ENCODE results near the gene TMEM91. TPM values are rescaled to one million over a fixed set of nuclear protein-coding genes. Genes with fewer than 3 reads are reported as not detected.
"Not testable (repeated sequence)": the region's sequence is repeated elsewhere in the genome, so short reads cannot be mapped to it uniquely, and the experiment has no call there.

The TMEM91 gene
- total RNA-seq, 1 experiment from 2014 or later, result 8.4 TPM

DNA sequence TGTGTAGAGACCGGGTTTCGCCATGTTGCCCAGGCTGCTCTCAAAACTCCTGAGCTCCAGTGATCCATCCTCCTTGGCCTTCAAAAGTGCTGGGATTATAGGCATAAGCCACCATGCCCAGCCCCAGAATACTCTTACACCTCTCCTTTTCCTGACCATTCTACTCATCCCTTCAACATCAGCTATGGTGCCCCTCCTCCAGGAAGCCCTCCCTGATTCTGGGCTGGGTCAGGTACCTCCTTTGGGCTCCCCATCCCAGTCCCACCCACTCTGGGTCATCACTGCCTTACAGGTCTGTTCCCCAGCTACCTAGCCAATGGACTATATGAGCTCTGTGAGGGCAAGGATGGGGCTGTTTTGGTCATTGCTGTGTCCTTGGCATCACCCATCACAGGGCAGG lies 32.2 kb upstream of the TMEM91 start:
- no peak for DNase-seq
- Histone ChIP-seq H3K4me3 (ENCODE audit: insufficient read depth, low read depth, low read length) (no peak overlapping the region), H3K27me3 (ENCODE audit: control insufficient read depth, insufficient read depth, low read length) (no peaks in the 10 kb centered on the region), H3K36me3 (replicated peaks; ENCODE audit: control insufficient read depth, insufficient read depth, low read length) (no peaks in the 10 kb centered on the region; the same call in 1 of the 2 replicates)

GRCh38 chr19:41346916-41347315 lies 29.4 kb upstream of the TMEM91 start:
- DNase-seq; H3K36me3 ChIP-seq (replicated peaks; ENCODE audit: control insufficient read depth, insufficient read depth, low read length); H3K4me3 ChIP-seq (ENCODE audit: insufficient read depth, low read depth, low read length): not testable (repeated sequence)
- H3K27me3 ChIP-seq (ENCODE audit: control insufficient read depth, insufficient read depth, low read length), result peaks cover 15% of the 10 kb centered on the region

GRCh38 chr19:41350735-41351338 lies 25.5 kb upstream of the TMEM91 start:
- H3K4me3 ChIP-seq (ENCODE audit: insufficient read depth, low read depth, low read length), result peak overlapping the region; percentile 79
- peak; percentile 64 for DNase-seq
- peaks cover 31% of the 10 kb centered on the region for H3K27me3 ChIP-seq (ENCODE audit: control insufficient read depth, insufficient read depth, low read length)
- no peaks in the 10 kb centered on the region for H3K36me3 ChIP-seq (replicated peaks; ENCODE audit: control insufficient read depth, insufficient read depth, low read length)

DNA sequence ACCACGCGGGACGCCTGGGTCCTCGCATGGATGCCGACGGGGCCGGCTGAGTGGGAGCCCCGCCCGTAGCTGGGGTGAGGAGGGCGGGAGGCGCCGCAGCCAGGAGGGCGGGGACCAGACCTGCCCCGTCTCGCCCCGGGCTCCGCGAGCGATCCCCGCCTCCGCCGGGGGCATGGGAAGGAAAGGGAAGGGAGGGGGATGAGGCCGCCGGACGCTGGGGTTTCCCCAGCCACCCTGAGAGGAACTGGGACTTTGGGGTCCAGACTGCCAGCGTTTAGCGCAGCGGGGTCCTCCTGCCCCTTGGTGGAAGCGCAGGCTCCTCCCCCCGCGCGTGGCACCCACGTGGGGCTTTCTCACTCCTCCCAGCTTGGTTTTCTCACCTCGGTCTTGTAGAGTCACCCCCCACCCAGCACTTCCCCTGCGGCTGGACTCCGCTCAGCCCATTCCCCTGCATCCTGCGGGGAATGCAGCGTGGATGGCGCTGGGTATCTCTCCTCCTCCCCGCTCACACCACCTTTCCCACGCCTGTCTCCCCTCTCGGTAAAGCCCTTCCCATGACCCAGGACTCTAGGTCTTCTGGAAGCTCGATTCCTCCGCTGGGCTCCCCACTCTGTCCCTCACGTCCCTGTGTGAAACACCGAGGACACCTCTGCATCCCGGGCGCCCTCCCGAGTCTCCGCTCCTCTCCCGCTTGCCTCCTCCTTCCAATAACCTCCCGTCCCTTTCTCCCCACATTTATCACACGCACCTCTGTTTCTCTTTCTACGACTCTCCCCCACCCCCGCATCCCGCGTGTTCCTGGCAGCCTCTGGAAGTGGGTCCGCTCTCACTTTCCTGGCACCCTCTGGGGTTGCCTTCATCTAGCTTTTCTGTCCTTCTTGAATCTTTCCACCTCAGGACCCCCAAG lies 24.7 kb upstream of the TMEM91 start:
- peak; percentile 92 for DNase-seq
- peak overlapping the region; percentile 79 for H3K4me3 ChIP-seq (ENCODE audit: insufficient read depth, low read depth, low read length)
- no peaks in the 10 kb centered on the region for H3K36me3 ChIP-seq (replicated peaks; ENCODE audit: control insufficient read depth, insufficient read depth, low read length)
- H3K27me3 ChIP-seq (ENCODE audit: control insufficient read depth, insufficient read depth, low read length), result peaks cover 31% of the 10 kb centered on the region

GRCh38 chr19:41352279-41352608 lies 24.1 kb upstream of the TMEM91 start:
- peaks cover 31% of the 10 kb centered on the region for H3K27me3 ChIP-seq (ENCODE audit: control insufficient read depth, insufficient read depth, low read length)
- DNase-seq, result no peak
- no peaks in the 10 kb centered on the region for H3K36me3 ChIP-seq (replicated peaks; ENCODE audit: control insufficient read depth, insufficient read depth, low read length)
- peak overlapping the region; percentile 79 for H3K4me3 ChIP-seq (ENCODE audit: insufficient read depth, low read depth, low read length)

DNA sequence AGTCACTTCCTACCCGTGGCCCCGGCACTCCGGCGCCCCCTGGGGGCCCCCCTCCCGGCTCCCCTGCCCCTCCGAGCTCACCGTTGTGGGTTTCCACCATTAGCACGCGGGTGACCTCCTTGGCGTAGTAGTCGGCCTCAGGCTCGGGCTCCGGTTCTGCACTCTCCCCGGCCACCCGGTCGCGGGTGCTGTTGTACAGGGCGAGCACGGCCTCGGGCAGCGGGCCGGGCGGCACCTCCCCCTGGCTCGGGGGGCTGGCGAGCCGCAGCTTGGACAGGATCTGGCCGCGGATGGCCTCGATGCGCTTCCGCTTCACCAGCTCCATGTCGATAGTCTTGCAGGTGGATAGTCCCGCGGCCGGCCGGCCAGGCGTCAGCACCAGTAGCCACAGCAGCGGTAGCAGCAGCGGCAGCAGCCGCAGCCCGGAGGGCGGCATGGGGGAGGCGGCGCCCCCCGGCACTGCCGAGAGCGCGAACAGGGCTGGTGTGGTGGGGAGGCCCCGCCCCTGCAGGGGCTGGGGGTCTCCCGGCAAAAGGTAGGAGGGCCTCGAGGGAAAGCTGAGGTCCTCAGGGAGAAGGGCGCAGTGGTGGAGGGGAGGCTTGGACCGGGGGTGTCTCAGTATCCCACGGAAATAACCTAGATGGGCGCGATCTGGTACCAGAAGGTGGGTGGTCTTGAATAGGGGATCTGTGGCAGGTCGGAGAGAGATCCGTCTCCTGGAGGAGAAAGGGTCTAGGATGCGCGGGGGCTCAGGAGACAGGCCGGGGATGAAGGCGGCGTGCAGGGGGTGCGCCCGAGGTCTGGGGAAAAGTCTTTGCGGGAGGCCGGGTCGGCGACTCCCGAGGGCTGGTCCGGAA lies 23.5 kb upstream of the TMEM91 start:
- DNase-seq, result peak; percentile 94
- H3K36me3 ChIP-seq (replicated peaks; ENCODE audit: control insufficient read depth, insufficient read depth, low read length), result no peaks in the 10 kb centered on the region
- peak overlapping the region; percentile 79 for H3K4me3 ChIP-seq (ENCODE audit: insufficient read depth, low read depth, low read length)
- H3K27me3 ChIP-seq (ENCODE audit: control insufficient read depth, insufficient read depth, low read length), result peaks cover 31% of the 10 kb centered on the region

DNA sequence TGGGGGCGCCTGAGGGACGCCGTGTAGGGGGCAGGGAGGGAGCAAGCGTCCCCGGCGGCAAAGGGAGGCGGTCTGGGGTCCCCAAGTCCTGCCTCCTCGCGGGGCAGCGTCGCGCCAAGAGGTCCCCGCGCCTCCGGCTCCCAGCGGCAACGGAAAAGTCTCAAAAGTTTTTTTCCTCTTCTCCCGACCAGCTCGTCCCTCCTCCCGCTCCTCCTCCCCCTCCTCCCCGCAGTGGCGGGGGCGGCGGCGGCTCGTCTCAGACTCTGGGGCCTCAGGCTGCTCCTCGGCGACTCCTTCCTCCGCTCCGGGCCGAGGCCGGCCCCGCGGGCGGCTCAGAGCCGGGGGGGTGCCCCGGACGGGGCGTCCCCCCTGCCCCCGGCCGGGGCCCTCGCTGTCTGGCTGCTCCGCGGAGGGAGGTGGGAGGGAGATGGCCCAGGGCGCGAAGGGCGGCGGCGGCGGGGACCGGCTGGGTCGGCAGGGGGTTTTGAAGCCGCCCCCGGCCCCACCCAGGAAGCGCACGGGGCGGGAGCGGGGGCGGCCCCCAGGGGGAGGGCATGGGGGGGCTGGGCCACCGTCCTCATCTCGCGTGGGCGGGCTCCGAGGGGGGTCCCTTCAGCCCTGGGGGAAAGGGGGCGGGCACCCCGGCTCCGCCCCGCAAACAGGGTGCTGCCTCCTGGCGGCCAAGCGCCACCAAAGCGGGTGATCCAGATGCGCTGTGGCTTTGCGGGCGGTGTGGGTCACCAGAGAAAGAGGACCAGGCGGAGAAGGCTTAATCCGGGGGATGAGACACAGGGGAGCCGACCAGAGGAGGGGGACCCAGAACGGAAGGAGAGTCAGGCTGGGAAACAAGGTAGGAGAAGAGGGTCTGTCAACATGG lies 22.6 kb upstream of the TMEM91 start, which contains the start of gene TGFB1:
TSS of gene TGFB1 (minus strand) at position 457 of the 877 bp plus-strand sequence. CDS start 878 bp downstream, outside the sequence.
- peak within 1 kb of the TSS; percentile 79 for H3K4me3 ChIP-seq (ENCODE audit: insufficient read depth, low read depth, low read length)
- DNase-seq, result peak; percentile 96
- H3K27me3 ChIP-seq (ENCODE audit: control insufficient read depth, insufficient read depth, low read length), result peaks cover 31% of the 10 kb centered on the region
- H3K36me3 ChIP-seq (replicated peaks; ENCODE audit: control insufficient read depth, insufficient read depth, low read length), result no peaks in the 10 kb centered on the region

- H3K27me3 ChIP-seq (ENCODE audit: control insufficient read depth, insufficient read depth, low read length), result peaks cover 31% of the 10 kb centered on the region
Measured at GRCh38 chr19:41354343-41354953, 21.9 kb upstream of the TMEM91 start.

GRCh38 chr19:41355035-41355434 lies 21.3 kb upstream of the TMEM91 start:
- no peak overlapping the region for H3K4me3 ChIP-seq (ENCODE audit: insufficient read depth, low read depth, low read length)
- H3K36me3 ChIP-seq (replicated peaks; ENCODE audit: control insufficient read depth, insufficient read depth, low read length), result no peaks in the 10 kb centered on the region
- no peak for DNase-seq
- H3K27me3 ChIP-seq (ENCODE audit: control insufficient read depth, insufficient read depth, low read length), result peaks cover 31% of the 10 kb centered on the region

More at GRCh38 chr19:41354343-41354953, 21.9 kb upstream of the TMEM91 start:
- Histone ChIP-seq H3K4me3 (ENCODE audit: insufficient read depth, low read depth, low read length) (peak overlapping the region; percentile 79; the same call in 1 of the 2 replicates), H3K36me3 (replicated peaks; ENCODE audit: control insufficient read depth, insufficient read depth, low read length) (no peaks in the 10 kb centered on the region)
- DNase-seq, result peak; percentile 46

- Histone ChIP-seq H3K27me3 (ENCODE audit: control insufficient read depth, insufficient read depth, low read length) (peaks cover 27% of the 10 kb centered on the region), H3K36me3 (replicated peaks; ENCODE audit: control insufficient read depth, insufficient read depth, low read length) (no peaks in the 10 kb centered on the region), H3K4me3 (ENCODE audit: insufficient read depth, low read depth, low read length) (no peak overlapping the region)
- no peak for DNase-seq
Measured at GRCh38 chr19:41355802-41356201, 20.5 kb upstream of the TMEM91 start.

DNA sequence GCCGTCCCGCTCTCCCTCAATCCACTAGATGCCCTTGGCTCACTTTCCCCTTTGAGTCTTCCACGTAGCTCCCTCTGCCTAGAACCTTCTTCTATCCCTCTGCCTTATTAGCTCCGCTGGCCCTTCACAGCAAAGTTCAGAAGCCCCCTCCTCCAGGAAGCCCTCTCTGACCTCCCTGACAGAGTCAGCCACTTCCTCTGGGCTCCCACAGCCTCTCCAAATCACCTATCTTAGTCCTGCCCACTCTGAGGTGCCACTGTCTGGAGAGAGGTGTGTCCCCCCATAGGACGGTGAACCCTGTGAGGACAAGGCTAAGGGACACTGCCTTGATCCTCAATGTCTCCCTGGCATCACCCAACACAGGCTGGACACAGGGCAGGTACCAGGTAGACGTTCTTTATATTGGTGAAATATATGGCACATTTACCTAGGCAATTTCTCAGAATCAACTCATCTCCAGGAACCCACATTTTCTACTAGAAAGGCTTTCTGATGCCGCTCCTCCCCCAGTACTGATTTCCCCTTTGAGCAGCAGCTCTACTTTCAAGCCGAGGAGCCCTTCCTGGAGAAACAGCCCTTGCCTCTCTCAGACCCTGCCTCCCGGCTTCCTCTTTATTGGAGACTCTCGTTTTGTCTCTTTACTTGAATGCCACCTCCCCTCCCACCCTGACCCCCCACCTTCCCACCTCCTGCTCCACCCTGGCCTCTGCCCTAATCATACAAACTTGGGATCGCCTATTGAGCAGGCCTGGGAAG lies 19.2 kb upstream of the TMEM91 start:
- no peak overlapping the region for H3K4me3 ChIP-seq (ENCODE audit: insufficient read depth, low read depth, low read length)
- no peak for DNase-seq
- peaks cover 14% of the 10 kb centered on the region for H3K27me3 ChIP-seq (ENCODE audit: control insufficient read depth, insufficient read depth, low read length)
- H3K36me3 ChIP-seq (replicated peaks; ENCODE audit: control insufficient read depth, insufficient read depth, low read length), result no peaks in the 10 kb centered on the region

DNA sequence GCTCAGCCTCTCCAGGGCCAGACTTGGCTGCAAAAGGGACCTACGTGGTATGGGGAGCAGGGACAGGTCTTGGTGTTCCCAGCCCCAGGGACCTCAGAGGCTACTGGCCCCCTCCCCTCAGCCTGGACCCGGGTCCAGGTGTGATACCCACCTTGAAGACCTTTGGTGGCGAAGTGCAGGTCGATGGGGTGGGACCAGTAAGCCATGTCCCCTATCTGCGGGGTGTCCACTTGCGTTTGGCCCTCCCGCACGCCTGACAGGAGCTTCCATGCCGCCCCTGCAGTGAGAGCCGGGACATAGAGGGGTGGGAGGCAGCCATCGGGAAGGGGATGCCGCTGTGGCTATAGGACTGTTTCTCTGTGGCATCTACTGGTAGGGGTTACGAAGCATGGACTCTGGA lies 18.6 kb upstream of the TMEM91 start:
- Histone ChIP-seq H3K27me3 (ENCODE audit: control insufficient read depth, insufficient read depth, low read length) (peaks cover 8% of the 10 kb centered on the region), H3K4me3 (ENCODE audit: insufficient read depth, low read depth, low read length) (no peak overlapping the region), H3K36me3 (replicated peaks; ENCODE audit: control insufficient read depth, insufficient read depth, low read length) (no peaks in the 10 kb centered on the region)
- DNase-seq, result peak; percentile 34

GRCh38 chr19:41359741-41360140 lies 16.6 kb upstream of the TMEM91 start:
- no peak for DNase-seq
- Histone ChIP-seq H3K36me3 (replicated peaks; ENCODE audit: control insufficient read depth, insufficient read depth, low read length) (no peaks in the 10 kb centered on the region), H3K27me3 (ENCODE audit: control insufficient read depth, insufficient read depth, low read length) (no peaks in the 10 kb centered on the region), H3K4me3 (ENCODE audit: insufficient read depth, low read depth, low read length) (no peak overlapping the region)

All from H7 (cell line).